ENCODE data around the gene CDK5RAP3. TPM values are rescaled to one million over a fixed set of nuclear protein-coding genes. Genes with fewer than 3 reads are reported as not detected.
A peak's percentile ranks its signal among the peaks of the same experiment; 100 is the strongest.

CDK5RAP3 gene
- total and polyA plus RNA-seq, 2 of the 13 experiments (the other 11 are each of a cell fraction or from before 2014, with no cell fraction given), result 128 to 154 TPM

DNA sequence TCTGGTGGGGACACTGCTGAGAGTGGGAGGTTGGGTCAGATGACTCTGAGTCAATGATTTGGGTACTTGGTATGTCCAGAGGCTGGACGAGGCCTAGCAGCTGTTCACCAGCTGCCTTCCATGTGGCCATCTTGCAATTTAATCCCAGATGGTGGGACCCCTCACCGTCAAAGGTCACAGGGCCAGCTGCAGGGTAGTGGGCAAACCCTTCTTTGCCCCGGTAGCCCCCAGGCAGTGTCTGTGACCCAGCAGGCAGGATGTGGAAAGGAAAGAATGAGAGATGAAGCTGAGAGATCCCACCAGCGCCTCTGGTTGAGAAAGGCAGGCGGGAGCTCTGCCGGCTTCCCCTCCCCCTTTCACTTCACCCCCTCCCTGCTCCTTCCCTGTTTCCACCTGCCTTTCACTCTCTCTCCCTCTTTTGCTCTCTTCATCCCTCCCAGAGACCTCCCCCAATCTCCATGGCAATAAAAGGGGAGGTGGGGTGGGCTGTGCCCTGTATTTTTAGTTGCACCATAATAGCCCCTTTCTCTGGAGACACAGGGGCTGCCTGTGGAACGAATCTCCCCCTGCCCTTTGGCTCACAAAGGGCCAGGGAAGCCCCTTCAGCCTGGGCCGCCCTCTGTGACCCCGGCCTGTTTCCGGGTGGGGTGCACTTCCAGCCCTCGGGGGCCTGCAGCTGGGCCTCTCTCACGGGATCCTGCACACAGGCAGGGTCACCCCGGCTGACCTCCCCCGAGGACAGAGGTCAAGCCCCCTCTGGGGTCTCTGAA lies 20.2 kb downstream of the CDK5RAP3 start:
- no peaks in the 10 kb centered on the region for H3K36me3 ChIP-seq (replicated peaks in 1 of 2; ENCODE audit: control insufficient read depth in 1 of 2, insufficient read depth in 2 of 2, low read length in 2 of 2)
- DNase-seq (ENCODE audit: low spot score) (no peak), ATAC-seq (peak; percentile 21), FAIRE-seq (no peak)
- intact Hi-C loops (cut with micrococcal nuclease; ENCODE audit: unreplicated experiment) (no loop called here), in situ Hi-C loops (cut with HindIII; ENCODE audit: extremely low pct_ligation_motif_present, low pct_unique_long_range_greater_than_20kb) (no loop called here)
- no peaks in the 10 kb centered on the region for H3K79me2 ChIP-seq (ENCODE audit: insufficient read depth, low read length)
- TF ChIP-seq, protein P1, sequence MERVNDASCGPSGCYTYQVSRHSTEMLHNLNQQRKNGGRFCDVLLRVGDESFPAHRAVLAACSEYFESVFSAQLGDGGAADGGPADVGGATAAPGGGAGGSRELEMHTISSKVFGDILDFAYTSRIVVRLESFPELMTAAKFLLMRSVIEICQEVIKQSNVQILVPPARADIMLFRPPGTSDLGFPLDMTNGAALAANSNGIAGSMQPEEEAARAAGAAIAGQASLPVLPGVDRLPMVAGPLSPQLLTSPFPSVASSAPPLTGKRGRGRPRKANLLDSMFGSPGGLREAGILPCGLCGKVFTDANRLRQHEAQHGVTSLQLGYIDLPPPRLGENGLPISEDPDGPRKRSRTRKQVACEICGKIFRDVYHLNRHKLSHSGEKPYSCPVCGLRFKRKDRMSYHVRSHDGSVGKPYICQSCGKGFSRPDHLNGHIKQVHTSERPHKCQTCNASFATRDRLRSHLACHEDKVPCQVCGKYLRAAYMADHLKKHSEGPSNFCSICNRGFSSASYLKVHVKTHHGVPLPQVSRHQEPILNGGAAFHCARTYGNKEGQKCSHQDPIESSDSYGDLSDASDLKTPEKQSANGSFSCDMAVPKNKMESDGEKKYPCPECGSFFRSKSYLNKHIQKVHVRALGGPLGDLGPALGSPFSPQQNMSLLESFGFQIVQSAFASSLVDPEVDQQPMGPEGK (CRISPR knock-in tag; IDR thresholded peaks at IDR 0.05), result 0 out of 2 replicates have a peak, but pooled peaks have one; percentile 16
- TF ChIP-seq GPN1 (CRISPR knock-in tag; IDR thresholded peaks at IDR 0.05; ENCODE audit: borderline replicate concordance) (no peak), RFX3 (CRISPR knock-in tag; IDR thresholded peaks at IDR 0.05) (no peak), ZBTB20 (CRISPR knock-in tag; IDR thresholded peaks at IDR 0.05; ENCODE audit: borderline replicate concordance, low read depth) (no peak), PCBP1 (IDR thresholded peaks at IDR 0.05; ENCODE audit: borderline replicate concordance, low read depth, low read length) (no peak), NFE2 (CRISPR knock-in tag; IDR thresholded peaks at IDR 0.05) (no peak), U2AF1 (optimal IDR thresholded peaks at IDR 0.05; ENCODE audit: low read depth, low read length) (no peak), ZNF775 (CRISPR knock-in tag; IDR thresholded peaks at IDR 0.05; ENCODE audit: borderline replicate concordance) (no peak), ATRX (CRISPR knock-in tag; IDR thresholded peaks at IDR 0.05; ENCODE audit: borderline replicate concordance) (no peak), ZNF17 (CRISPR knock-in tag; IDR thresholded peaks at IDR 0.05) (no peak)
- TF ChIP-seq, protein P2, sequence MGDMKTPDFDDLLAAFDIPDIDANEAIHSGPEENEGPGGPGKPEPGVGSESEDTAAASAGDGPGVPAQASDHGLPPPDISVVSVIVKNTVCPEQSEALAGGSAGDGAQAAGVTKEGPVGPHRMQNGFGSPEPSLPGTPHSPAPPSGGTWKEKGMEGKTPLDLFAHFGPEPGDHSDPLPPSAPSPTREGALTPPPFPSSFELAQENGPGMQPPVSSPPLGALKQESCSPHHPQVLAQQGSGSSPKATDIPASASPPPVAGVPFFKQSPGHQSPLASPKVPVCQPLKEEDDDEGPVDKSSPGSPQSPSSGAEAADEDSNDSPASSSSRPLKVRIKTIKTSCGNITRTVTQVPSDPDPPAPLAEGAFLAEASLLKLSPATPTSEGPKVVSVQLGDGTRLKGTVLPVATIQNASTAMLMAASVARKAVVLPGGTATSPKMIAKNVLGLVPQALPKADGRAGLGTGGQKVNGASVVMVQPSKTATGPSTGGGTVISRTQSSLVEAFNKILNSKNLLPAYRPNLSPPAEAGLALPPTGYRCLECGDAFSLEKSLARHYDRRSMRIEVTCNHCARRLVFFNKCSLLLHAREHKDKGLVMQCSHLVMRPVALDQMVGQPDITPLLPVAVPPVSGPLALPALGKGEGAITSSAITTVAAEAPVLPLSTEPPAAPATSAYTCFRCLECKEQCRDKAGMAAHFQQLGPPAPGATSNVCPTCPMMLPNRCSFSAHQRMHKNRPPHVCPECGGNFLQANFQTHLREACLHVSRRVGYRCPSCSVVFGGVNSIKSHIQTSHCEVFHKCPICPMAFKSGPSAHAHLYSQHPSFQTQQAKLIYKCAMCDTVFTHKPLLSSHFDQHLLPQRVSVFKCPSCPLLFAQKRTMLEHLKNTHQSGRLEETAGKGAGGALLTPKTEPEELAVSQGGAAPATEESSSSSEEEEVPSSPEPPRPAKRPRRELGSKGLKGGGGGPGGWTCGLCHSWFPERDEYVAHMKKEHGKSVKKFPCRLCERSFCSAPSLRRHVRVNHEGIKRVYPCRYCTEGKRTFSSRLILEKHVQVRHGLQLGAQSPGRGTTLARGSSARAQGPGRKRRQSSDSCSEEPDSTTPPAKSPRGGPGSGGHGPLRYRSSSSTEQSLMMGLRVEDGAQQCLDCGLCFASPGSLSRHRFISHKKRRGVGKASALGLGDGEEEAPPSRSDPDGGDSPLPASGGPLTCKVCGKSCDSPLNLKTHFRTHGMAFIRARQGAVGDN (CRISPR knock-in tag; IDR thresholded peaks at IDR 0.05), result peak; percentile 27; the same call in 1 of the 2 replicates
- TF ChIP-seq, protein P3, sequence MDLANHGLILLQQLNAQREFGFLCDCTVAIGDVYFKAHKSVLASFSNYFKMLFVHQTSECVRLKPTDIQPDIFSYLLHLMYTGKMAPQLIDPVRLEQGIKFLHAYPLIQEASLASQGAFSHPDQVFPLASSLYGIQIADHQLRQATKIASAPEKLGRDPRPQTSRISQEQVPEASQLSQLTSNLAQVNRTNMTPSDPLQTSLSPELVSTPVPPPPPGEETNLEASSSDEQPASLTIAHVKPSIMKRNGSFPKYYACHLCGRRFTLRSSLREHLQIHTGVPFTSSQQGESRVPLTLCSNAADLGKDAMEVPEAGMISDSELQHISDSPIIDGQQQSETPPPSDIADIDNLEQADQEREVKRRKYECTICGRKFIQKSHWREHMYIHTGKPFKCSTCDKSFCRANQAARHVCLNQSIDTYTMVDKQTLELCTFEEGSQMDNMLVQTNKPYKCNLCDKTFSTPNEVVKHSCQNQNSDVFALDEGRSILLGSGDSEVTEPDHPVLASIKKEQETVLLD (CRISPR knock-in tag; IDR thresholded peaks at IDR 0.05; ENCODE audit: low read depth), result no peak
- H2AFZ ChIP-seq (ENCODE audit: low read length), result no peak overlapping the region
- no peaks in the 10 kb centered on the region for H3K9me3 ChIP-seq (ENCODE audit: low read length)
- no TSS peak for BruUV-seq (replicated peaks)
- no peak overlapping the region for H3K9ac ChIP-seq (ENCODE audit: insufficient read depth, low read depth, low read length)
- ChIA-PET CTCF (ENCODE audit: low intra/inter-chr PET ratio, low total read pairs) (no interaction called here), POLR2A (interaction anchor here (1.2 kb wide), 1 partner anchor 21 kb away, joined by 4 read pairs; the partner anchor contains the start of gene CDK5RAP3)
- H3K27me3 ChIP-seq (ENCODE audit: control insufficient read depth in 1 of 2, insufficient read depth in 2 of 2, low read length in 2 of 2), result peaks cover 3 to 46% of the 10 kb centered on the region in 2 experiments; a peak in 3 of 5 replicates
- H4K20me1 ChIP-seq (ENCODE audit: insufficient read depth, low read length), result no peaks in the 10 kb centered on the region
- H3K27ac ChIP-seq (ENCODE audit: extremely low read length, insufficient read depth, low read length), result no peak overlapping the region
- peak overlapping the region; percentile 34; the same call in 1 of the 2 replicates for H3K4me2 ChIP-seq (ENCODE audit: low read depth, low read length)
- WGBS (ENCODE audit: low lambda C conversion rate), result 25% methylated on average over 10 of the region's 14 CpGs
- peaks cover 46% of the 10 kb centered on the region for H3K4me1 ChIP-seq (ENCODE audit: insufficient read depth, low read length)
- no peak overlapping the region; a peak in 1 of 6 replicates for H3K4me3 ChIP-seq (replicated peaks in 1 of 3; ENCODE audit: insufficient read depth in 1 of 3, low read depth in 2 of 3, low read length in 3 of 3)
